ENCODE data around the gene RNF6.

The RNF6 gene

GRCh38 chr13:26202365-26202972 lies 19.6 kb downstream of the RNF6 start:
- CTCF ChIA-PET: interaction anchor here (1.2 to 3.1 kb wide), 4 partner anchors 14 to 294 kb away, joined by 3 to 16 read pairs (median 4); no protein-coding TSS in a partner anchor
- TF ChIP-seq CTCF (IDR thresholded peaks at IDR 0.05; ENCODE audit: control extremely low read depth, extremely low read depth, low read depth, missing control alignments): no peak
- DNase-seq (ENCODE audit: extremely low spot score): no peak
- POLR2A ChIA-PET: no interaction called here

GRCh38 chr13:26200811-26201210 lies 21.3 kb downstream of the RNF6 start:
- ChIA-PET CTCF (interaction anchor here (0.8 to 3.1 kb wide), 5 partner anchors 16 to 498 kb away, joined by 3 to 16 read pairs (median 3); no protein-coding TSS in a partner anchor), POLR2A (no interaction called here)
- DNase-seq (ENCODE audit: extremely low spot score): no peak
- TF ChIP-seq CTCF (IDR thresholded peaks at IDR 0.05; ENCODE audit: control extremely low read depth, extremely low read depth, low read depth, missing control alignments): no peak

DNA sequence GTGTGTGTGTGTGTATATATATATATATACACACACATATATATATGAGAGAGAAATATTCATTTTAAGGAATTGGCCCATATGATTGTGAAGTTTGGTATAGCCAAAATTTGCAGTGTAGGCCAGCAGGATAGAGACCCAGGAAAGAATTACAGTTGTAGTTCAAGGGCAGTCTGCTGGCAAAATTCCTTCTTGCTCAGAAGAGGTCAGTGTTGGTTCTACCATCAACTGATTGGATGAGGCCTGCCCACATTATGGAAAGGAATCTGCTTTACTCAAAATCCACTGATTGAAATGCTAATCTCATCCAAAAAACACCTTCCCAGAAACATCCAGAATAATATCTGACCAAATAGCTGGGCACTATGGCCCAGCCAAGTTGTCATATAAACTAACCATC lies 24.0 kb downstream of the RNF6 start:
- POLR2A ChIA-PET: no interaction called here
- CTCF ChIA-PET: interaction anchor here (1.0 to 2.3 kb wide), 2 partner anchors 11 to 13 kb away, joined by 3 to 8 read pairs; no protein-coding TSS in a partner anchor
- TF ChIP-seq CTCF (IDR thresholded peaks at IDR 0.05; ENCODE audit: control extremely low read depth, extremely low read depth, low read depth, missing control alignments): no peak
- no peak for DNase-seq (ENCODE audit: extremely low spot score)

GRCh38 chr13:26197298-26197697 lies 24.8 kb downstream of the RNF6 start:
- CTCF ChIA-PET: no interaction called here
- TF ChIP-seq CTCF (IDR thresholded peaks at IDR 0.05; ENCODE audit: control extremely low read depth, extremely low read depth, low read depth, missing control alignments): no peak
- POLR2A ChIA-PET: no interaction called here
- no peak for DNase-seq (ENCODE audit: extremely low spot score)

DNA sequence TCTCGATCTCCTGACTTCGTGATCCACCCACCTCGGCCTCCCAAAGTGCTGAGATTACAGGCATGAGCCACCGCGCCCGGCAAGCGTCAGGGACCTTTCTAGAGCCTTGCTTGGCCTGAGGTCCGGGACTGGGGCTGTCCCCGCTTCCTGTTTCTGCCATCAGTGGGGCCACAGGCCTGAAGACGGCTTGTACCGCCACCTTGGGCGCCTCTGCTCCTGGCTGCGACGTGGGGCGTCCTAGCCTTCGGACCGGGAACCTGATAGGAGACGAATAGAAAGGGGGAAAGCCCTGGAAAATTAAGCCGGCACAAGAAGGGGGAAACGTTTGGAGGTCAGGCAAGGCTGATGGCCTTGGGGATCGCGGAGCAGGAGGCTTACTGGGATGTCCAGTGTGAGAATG lies 35.1 kb downstream of the RNF6 start:
- no peak for TF ChIP-seq CTCF (IDR thresholded peaks at IDR 0.05; ENCODE audit: control extremely low read depth, extremely low read depth, low read depth, missing control alignments)
- POLR2A ChIA-PET: no interaction called here
- no peak for DNase-seq (ENCODE audit: extremely low spot score)
- CTCF ChIA-PET: interaction anchor here (1.0 to 7.3 kb wide), 13 partner anchors 12 to 510 kb away, joined by 3 to 193 read pairs (median 4); partner anchors contain the start of gene RNF6

DNA sequence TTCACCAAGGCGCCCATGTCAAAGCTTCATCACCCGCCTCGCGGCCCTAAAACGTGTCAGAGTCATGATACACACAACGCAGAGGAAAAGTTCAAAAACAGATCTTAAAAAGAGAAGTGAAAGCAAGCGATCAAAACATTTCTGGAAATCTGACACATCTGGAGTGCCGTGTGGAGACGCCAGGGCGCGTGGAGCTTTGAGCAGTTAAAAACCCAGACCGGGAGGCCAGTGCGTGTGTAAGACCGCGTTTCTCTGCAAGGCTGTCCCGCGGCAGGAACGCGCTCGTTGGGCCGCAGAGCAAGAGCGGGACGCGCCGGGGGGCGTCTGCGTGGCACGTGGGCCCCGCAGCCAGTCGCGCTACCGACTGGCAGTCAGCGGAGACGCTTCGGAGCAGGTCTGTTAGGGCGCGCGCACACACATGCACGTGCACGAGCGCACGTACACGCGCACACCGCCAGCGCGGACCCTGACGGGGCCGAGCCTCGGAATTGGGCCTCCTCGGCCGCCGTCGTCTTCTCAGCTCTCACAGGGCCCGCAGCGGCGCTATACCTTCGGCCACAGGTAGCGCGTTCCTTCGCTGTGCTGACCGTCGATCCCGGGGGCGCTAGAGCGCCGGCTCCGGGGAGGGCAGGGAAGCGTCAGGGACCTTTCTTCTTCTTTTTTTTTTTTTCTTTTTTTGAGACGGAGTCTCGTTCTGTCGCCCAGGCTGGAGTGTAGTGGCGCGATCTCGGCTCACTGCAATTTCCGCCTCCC lies 35.8 kb downstream of the RNF6 start:
- ChIA-PET CTCF (interaction anchor here (0.8 to 7.3 kb wide), 28 partner anchors 9 to 687 kb away, joined by 3 to 193 read pairs (median 6); partner anchors contain the start of genes CDK8 and RNF6), POLR2A (no interaction called here)
- TF ChIP-seq CTCF (IDR thresholded peaks at IDR 0.05; ENCODE audit: control extremely low read depth, extremely low read depth, low read depth, missing control alignments): peak; percentile 63
- peak; percentile 87 for DNase-seq (ENCODE audit: extremely low spot score)
